H1 (cell line): ENCODE measurements around the gene PGAM2. TPM values are rescaled to one million over a fixed set of nuclear protein-coding genes. Genes with fewer than 3 reads are reported as not detected.
A peak's percentile ranks its signal among the peaks of the same experiment; 100 is the strongest.

ENCODE experiments used
- CTCF ChIA-PET: fragments of 300-600 bp; sonication (Branson Sonifier 250); formaldehyde crosslinking; loops from one replicate; lab custom pipeline; 2021; ENCODE audit not compliant: partially characterized antibody; lab: Charles Lee
- POLR2A ChIA-PET: fragments of 300-600 bp; sonication (Branson Sonifier 250); formaldehyde crosslinking; loops from one replicate; lab custom pipeline; 2021; ENCODE audit warnings: inconsistent platforms; ENCODE audit not compliant: partially characterized antibody; lab: Charles Lee
- DNase-seq, 2 experiments: peaks; one replicate each; pipeline versions ENCODE4 v3.0.0 to v3.0.0-alpha.2; 2010 to 2022; ENCODE audit warnings: low spot score in 2 of 2, low read depth in 1 of 2, mixed read lengths in 1 of 2
- FAIRE-seq: peaks from 2 replicates; lab custom pipeline; 2011; peaks lifted over from hg19 to GRCh38; lab: Jason Lieb, UNC
- H2AFZ ChIP-seq: 2 replicates; pipeline ENCODE4 v1.8.1; 2012; ENCODE audit warnings: low read length, inconsistent platforms
- H2AK5ac ChIP-seq: 2 replicates; pipeline ENCODE4 v1.6.1; 2013; ENCODE audit warnings: low read depth, low read length
- H2BK120ac ChIP-seq: replicated peaks from 2 replicates; pipeline ENCODE3; 2013; ENCODE audit warnings: low read depth, low read length, inconsistent platforms
- H2BK12ac ChIP-seq: 2 replicates; pipeline ENCODE4 v1.6.1; 2013; ENCODE audit warnings: low read depth, low read length
- H2BK15ac ChIP-seq: 2 replicates; pipeline ENCODE4 v1.6.1; 2013; ENCODE audit warnings: low read length
- H2BK20ac ChIP-seq: 2 replicates; pipeline ENCODE4 v1.6.1; 2013; ENCODE audit warnings: low read length
- H2BK5ac ChIP-seq: 2 replicates; pipeline ENCODE4 v1.6.1; 2013; ENCODE audit warnings: low read depth, low read length
- H3K14ac ChIP-seq: 2 replicates; pipeline ENCODE4 v1.6.1; 2013; ENCODE audit warnings: inconsistent platforms; ENCODE audit not compliant: insufficient read length
- H3K18ac ChIP-seq: 2 replicates; pipeline ENCODE4 v1.6.1; 2013; ENCODE audit warnings: low read length; ENCODE audit errors: extremely low read depth
- H3K23ac ChIP-seq: 2 replicates; pipeline ENCODE4 v1.6.1; 2013; ENCODE audit warnings: inconsistent platforms; ENCODE audit not compliant: insufficient read length
- H3K23me2 ChIP-seq: 2 replicates; pipeline ENCODE4 v1.6.1; 2013; ENCODE audit warnings: low read depth, low read length
- H3K27ac ChIP-seq: 2 replicates; pipeline ENCODE4 v1.6.1; 2011; ENCODE audit warnings: low read depth, low read length, inconsistent platforms
- H3K27me3 ChIP-seq, 4 experiments: replicated peaks in 1 of 4; 1 replicate in 1 of 4; 2 replicates in 3 of 4; pipeline versions ENCODE4 v1.6.1 to v1.8.1; 2011 to 2013; ENCODE audit warnings: low read length in 3 of 4, mild to moderate bottlenecking in 3 of 4, inconsistent platforms in 2 of 4, mixed read lengths in 2 of 4, moderate library complexity in 1 of 4; ENCODE audit not compliant: control insufficient read depth in 3 of 4, insufficient read depth in 3 of 4; ENCODE audit errors: extremely low read depth in 1 of 4
- H3K36me3 ChIP-seq, 4 experiments: 2 replicates each; pipeline versions ENCODE4 v1.6.1 to v1.8.1; 2011 to 2013; ENCODE audit warnings: mild to moderate bottlenecking in 4 of 4, low read length in 3 of 4, moderate library complexity in 2 of 4, control low read depth in 1 of 4, inconsistent platforms in 1 of 4; ENCODE audit not compliant: insufficient read depth in 4 of 4, control insufficient read depth in 2 of 4
- H3K4ac ChIP-seq: replicated peaks from 2 replicates; pipeline ENCODE3; 2013; ENCODE audit warnings: low read length, low read depth, mixed read lengths, inconsistent platforms; ENCODE audit not compliant: insufficient read length
- H3K4me1 ChIP-seq, 4 experiments: replicated peaks in 1 of 4; 1 replicate in 1 of 4; 2 replicates in 3 of 4; pipeline versions ENCODE4 v1.6.1 to v1.8.1; 2011 to 2013; ENCODE audit warnings: low read length in 3 of 4, inconsistent platforms in 2 of 4, mixed read lengths in 1 of 4; ENCODE audit not compliant: insufficient read depth in 4 of 4, control insufficient read depth in 3 of 4
- H3K4me2 ChIP-seq, 2 experiments: 2 replicates each; pipeline versions ENCODE4 v1.6.1 to v1.8.1; 2011 to 2013; ENCODE audit warnings: low read depth in 2 of 2, low read length in 2 of 2, control low read depth in 1 of 2, inconsistent platforms in 1 of 2, mild to moderate bottlenecking in 1 of 2; ENCODE audit not compliant: insufficient read depth in 1 of 2
- H3K4me3 ChIP-seq, 4 experiments: fragments of 200-600, 300-600 bp in 1 of 4; sonication (generic), shearing (Covaris generic), sonication (Bioruptor Twin) in 1 of 4; 2 replicates each; pipeline versions ENCODE4 v1.5.1 to v1.8.1; 2011 to 2016; ENCODE audit warnings: low read length in 4 of 4, low read depth in 3 of 4, control low read depth in 2 of 4, inconsistent platforms in 2 of 4, mild to moderate bottlenecking in 2 of 4, mixed read lengths in 1 of 4, moderate library complexity in 1 of 4; ENCODE audit not compliant: insufficient read depth in 2 of 4; ENCODE audit errors: extremely low read depth in 1 of 4
- H3K56ac ChIP-seq: replicated peaks from 2 replicates; pipeline ENCODE3; 2013; ENCODE audit warnings: low read depth, mild to moderate bottlenecking, mixed read lengths, low read length, inconsistent platforms; ENCODE audit not compliant: insufficient read length
- H3K79me1 ChIP-seq: 2 replicates; pipeline ENCODE4 v1.6.1; 2013; ENCODE audit warnings: low read depth, low read length, control low read depth
- H3K79me2 ChIP-seq, 2 experiments: 2 replicates each; pipeline versions ENCODE4 v1.6.1 to v1.8.1; 2012 to 2013; ENCODE audit warnings: low read length in 2 of 2, mild to moderate bottlenecking in 2 of 2, inconsistent platforms in 1 of 2; ENCODE audit not compliant: insufficient read depth in 2 of 2, control insufficient read depth in 1 of 2
- H3K9ac ChIP-seq, 4 experiments: replicated peaks in 1 of 4; 1 replicate in 1 of 4; 2 replicates in 3 of 4; pipeline versions ENCODE4 v1.6.1 to v1.8.1; 2011 to 2013; ENCODE audit warnings: low read depth in 3 of 4, low read length in 3 of 4, control low read depth in 2 of 4, mild to moderate bottlenecking in 2 of 4, moderate library complexity in 2 of 4, inconsistent platforms in 1 of 4; ENCODE audit errors: extremely low read depth in 1 of 4
- H3K9me3 ChIP-seq, 2 experiments: 2 replicates each; pipeline versions ENCODE4 v1.6.1 to v1.8.1; 2012 to 2013; ENCODE audit warnings: mild to moderate bottlenecking in 2 of 2, moderate library complexity in 2 of 2, control low read depth in 1 of 2, inconsistent platforms in 1 of 2, low read depth in 1 of 2, low read length in 1 of 2, mixed read lengths in 1 of 2; ENCODE audit not compliant: insufficient read depth in 2 of 2
- H4K20me1 ChIP-seq, 2 experiments: replicated peaks in 1 of 2; 2 replicates each; pipeline versions ENCODE3 to v1.8.1; 2011 to 2013; ENCODE audit warnings: inconsistent platforms in 2 of 2, low read length in 2 of 2, mild to moderate bottlenecking in 1 of 2; ENCODE audit not compliant: insufficient read depth in 2 of 2, control insufficient read depth in 1 of 2
- H4K5ac ChIP-seq: 2 replicates; pipeline ENCODE4 v1.6.1; 2013; ENCODE audit warnings: low read length, low read depth, mixed read lengths, inconsistent platforms; ENCODE audit not compliant: insufficient read length
- H4K8ac ChIP-seq: 2 replicates; pipeline ENCODE4 v1.8.0; 2013; ENCODE audit warnings: mild to moderate bottlenecking, moderate library complexity, low read length, inconsistent platforms; ENCODE audit not compliant: insufficient read depth; ENCODE audit errors: extremely low read depth
- H4K91ac ChIP-seq: replicated peaks from 2 replicates; pipeline ENCODE3; 2013; ENCODE audit warnings: low read length, mixed read lengths, inconsistent platforms; ENCODE audit not compliant: insufficient read length
- EGR1 ChIP-seq: IDR thresholded peaks from 2 replicates; pipeline ENCODE4 v1.6.1; 2011; ENCODE audit warnings: low read depth, low read length, borderline replicate concordance
- NANOG ChIP-seq: IDR thresholded peaks from 2 replicates; pipeline ENCODE4 v1.6.1; 2011; ENCODE audit warnings: low read length, low read depth, mild to moderate bottlenecking, inconsistent platforms; ENCODE audit not compliant: insufficient read depth, poor library complexity, severe bottlenecking
- RBBP5 ChIP-seq: IDR thresholded peaks from 2 replicates; pipeline ENCODE4 v1.7.1; 2012; ENCODE audit warnings: low read depth, mild to moderate bottlenecking, inconsistent platforms, low read length, moderate library complexity, borderline replicate concordance
- SIRT6 ChIP-seq: IDR thresholded peaks from one replicate; pipeline ENCODE4 v1.7.1; 2012; ENCODE audit warnings: low read length, inconsistent platforms
- SIX5 ChIP-seq: IDR thresholded peaks from 2 replicates; pipeline ENCODE4 v1.6.1; 2011; ENCODE audit warnings: mild to moderate bottlenecking, low read depth, low read length
- WGBS, 2 experiments: shearing (Covaris generic) in 1 of 2; methylation state at CpG; one replicate each; pipeline versions ENCODE4 v1.1.6 to v1.1.7; 2013 to 2015; ENCODE audit warnings: low lambda C conversion rate in 2 of 2, mixed read lengths in 2 of 2, inconsistent platforms in 1 of 2, low coverage in 1 of 2, missing lambda C conversion rate in 1 of 2; ENCODE audit not compliant: insufficient replicate concordance in 2 of 2, insufficient coverage in 1 of 2, insufficient read length in 1 of 2; ENCODE audit errors: extremely low coverage in 1 of 2, missing lambda C conversion rate in 1 of 2; 5-methylcytosine and 5-hydroxymethylcytosine counted together
- polyA plus RNA-seq, 7 experiments: library from polyadenylated mRNA; depleted of rRNA in 3 of 7; stranded (reverse) in 5 of 7; unstranded in 2 of 7; fragments of >200 nt in 5 of 7; fragments of 200-250 nt in 2 of 7; gene quantifications; 1 replicate in 5 of 7; 2 replicates in 1 of 7; 4 replicates in 1 of 7; pipeline versions ENCODE4 v1.2.1 to v1.2.3, GENCODE V29; 2011 to 2013; ENCODE audit warnings: missing spikeins in 2 of 7, mixed read lengths in 2 of 7
- total RNA-seq: library from RNA; stranded (reverse); fragmentation: NEBNext Ultra II Directional; extraction: Animal tissue kit (Norgen Biotek cat#: 25700); gene quantifications from 2 replicates; pipeline ENCODE4 v1.2.1, GENCODE V29; 2021

PGAM2 gene
- total and polyA plus RNA-seq, 2 of the 8 experiments (the other 6 are each of a cell fraction or from before 2014, with no cell fraction given), result 2.1 to 2.9 TPM

DNA sequence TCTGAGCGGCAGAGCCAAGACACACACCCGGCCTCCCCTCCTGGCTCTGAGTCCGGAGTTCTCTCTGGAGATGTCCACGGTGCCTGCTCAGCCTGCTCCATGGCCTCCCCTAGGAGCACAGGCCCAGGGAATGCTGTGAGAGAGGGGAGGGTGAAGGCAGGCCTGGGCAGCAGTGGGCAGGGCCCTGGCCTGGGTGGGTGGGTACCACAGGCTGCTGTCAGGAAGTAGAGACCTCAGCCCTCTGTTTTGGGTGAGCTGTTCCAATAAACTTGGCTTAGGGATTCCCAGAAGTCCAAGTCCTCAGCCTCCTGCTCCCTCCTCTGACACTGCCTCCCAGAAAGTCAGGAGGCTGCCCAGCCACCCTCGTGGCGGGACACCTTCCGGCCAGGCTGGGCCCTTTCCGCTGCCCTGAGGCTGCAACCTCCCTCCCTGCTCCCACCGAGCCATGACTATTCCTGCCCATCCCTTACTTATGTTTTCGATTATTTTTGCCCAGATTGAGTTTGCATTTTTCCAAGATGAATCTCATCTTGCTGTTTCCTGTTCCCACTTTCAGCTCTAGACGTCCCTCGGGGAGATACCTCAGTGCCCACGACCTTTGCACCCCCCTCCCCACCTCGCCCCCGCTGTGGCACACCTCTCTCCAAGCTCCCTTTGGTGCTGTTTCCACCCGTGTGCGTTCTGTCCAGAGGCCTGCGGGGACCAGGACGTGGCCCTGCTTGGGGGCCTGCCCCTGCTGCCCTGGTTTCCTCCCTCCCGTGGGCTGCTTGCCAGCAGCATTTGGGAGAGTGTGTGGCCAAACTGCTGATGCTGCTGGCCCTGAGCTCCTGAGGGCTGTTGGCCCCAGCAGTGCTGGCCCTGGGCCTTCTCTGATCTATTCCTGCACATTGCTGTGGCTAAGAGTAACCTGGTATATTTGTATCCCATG is 22.8 kb upstream of the PGAM2 start:
- no peak overlapping the region for H3K23ac ChIP-seq
- no peaks in the 10 kb centered on the region; a peak in 2 of 7 replicates for H3K27me3 ChIP-seq
- no peak overlapping the region for H4K91ac ChIP-seq
- H3K79me1 ChIP-seq, result no peaks in the 10 kb centered on the region
- no peak for DNase-seq
- H3K4ac ChIP-seq, result no peak overlapping the region
- H2BK5ac ChIP-seq, result no peak overlapping the region
- H3K9ac ChIP-seq, result no peak overlapping the region
- no peak overlapping the region for H3K27ac ChIP-seq
- 92% methylated on average over 18 of the region's 20 CpGs; no CpG with 5 or more reads in 1 of the 2 experiments for WGBS, 2 experiments
- H2AK5ac ChIP-seq, result no peak overlapping the region
- no peak for FAIRE-seq
- no peak overlapping the region for H3K56ac ChIP-seq
- H3K4me2 ChIP-seq, result no peak overlapping the region
- TF ChIP-seq EGR1 (no peak), SIRT6 (no peak), SIX5 (no peak), RBBP5 (no peak), NANOG (no peak)
- TF ChIP-seq, all 59 proteins: peak for 0
- POLR2A ChIA-PET, result interaction anchor here (1.0 kb wide), 2 partner anchors 24 to 59 kb away, joined by 3 read pairs; no protein-coding TSS in a partner anchor
- no peaks in the 10 kb centered on the region for H3K23me2 ChIP-seq
- no peak overlapping the region; the same call in 1 of the 2 replicates for H3K18ac ChIP-seq
- no peak overlapping the region for H3K4me3 ChIP-seq
- no peaks in the 10 kb centered on the region for H3K9me3 ChIP-seq
- H2BK12ac ChIP-seq, result no peak overlapping the region
- H4K20me1 ChIP-seq, result no peaks in the 10 kb centered on the region
- CTCF ChIA-PET, result interaction anchor here (1.0 to 3.1 kb wide), 4 partner anchors 10 to 22 kb away, joined by 3 to 17 read pairs (median 8); partner anchors contain the start of gene PGAM2
- no peak overlapping the region for H2BK120ac ChIP-seq
- no peak overlapping the region for H4K8ac ChIP-seq
- no peak overlapping the region for H4K5ac ChIP-seq
- no peaks in the 10 kb centered on the region; a peak in 1 of 7 replicates for H3K4me1 ChIP-seq
- H2BK20ac ChIP-seq, result no peak overlapping the region
- no peaks in the 10 kb centered on the region for H3K79me2 ChIP-seq
- no peak overlapping the region for H3K14ac ChIP-seq
- H2BK15ac ChIP-seq, result no peak overlapping the region
- 0 out of 2 replicates have a peak overlapping the region, but pooled peaks have one; percentile 20 for H2AFZ ChIP-seq
- H3K36me3 ChIP-seq, result no peaks in the 10 kb centered on the region
